NOMO-1 (cell line): ENCODE measurements around the gene ATP6V0A1.

ENCODE experiments used
- DNase-seq, 2 experiments: peaks; one replicate each; lab custom pipeline; 2025; ENCODE audit not compliant: unreplicated experiment in 2 of 2; lab: John Stamatoyannopoulos, UW

ATP6V0A1 gene

DNA sequence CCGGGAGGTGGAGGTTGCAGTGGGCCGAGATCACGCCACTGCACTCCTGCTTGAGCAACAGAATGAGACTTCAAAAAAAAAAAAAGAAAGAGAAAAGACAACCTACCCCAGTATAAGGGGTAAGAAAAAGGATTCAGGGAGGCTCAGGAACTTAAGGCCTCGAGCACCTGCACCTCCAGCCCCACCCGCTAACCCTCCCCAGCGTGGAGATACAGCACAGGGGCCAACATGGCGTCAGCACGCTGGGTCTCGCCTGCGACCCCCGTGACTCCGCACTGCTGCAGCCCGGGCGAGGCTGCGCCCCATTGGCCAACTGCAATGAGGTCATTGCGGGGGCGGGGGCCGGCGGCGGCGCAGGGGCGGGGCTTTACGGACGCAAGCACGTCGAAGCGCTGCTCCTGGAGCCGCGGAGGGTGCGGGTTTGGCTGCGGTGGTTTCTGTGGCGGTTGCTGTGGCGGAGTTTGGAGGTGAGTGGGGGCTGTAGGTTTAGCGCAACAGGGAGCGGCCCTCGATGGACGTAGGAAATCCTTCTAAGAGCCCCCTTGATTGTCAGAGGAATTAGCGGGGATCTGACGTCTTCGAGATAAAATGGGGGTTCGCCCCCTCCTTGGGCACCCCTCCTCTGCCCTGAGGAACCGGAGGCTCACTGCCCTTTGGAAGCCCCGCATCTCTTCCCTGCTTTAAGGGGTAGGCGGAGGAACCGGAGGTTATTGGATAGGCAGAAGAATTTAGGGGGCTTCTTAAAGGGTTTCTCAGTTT is at the start of gene ATP6V0A1:
Gene ATP6V0A1 (plus strand): TSS at position 382 of the 759 bp plus-strand sequence. CDS start 2,017 bp downstream, outside the sequence.
- peak; percentile 55 to 87 for DNase-seq

DNA sequence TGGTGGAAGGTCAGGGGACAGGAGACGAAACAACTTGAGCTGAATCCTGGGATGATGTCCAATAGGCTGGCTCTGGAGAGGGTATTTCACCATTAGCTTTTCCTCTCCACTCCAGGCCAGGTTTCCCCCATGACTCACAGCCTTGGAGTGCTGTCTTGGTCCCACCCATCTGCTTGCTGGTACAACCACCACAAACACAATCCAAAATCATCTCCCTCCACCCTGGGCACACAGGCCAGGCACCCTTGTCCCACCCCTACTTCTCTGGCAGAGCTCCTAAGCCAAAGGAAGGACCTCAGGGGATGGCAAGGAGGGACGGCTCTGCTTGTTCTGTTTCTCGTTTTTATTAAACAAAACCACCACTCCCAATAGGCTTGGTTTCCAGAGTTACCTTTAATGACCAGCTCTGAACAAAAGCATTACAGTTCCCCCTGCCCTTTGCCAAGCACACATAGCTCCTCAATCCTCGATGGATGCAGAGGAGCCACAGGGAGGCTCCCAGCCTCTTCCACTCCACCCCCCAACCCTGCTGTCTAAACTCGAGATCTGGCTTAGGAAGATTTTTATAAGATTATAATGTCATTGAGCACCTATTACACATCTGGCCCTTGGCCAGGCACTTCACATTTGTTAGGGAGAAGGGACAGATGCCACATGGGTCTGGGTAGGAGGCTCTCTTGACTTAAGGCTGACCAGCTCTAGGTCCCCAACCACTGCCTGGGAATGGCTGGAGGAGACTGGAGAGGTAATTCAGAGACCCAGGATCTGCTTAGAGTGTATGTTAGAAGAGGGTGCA is 49.0 kb upstream of the ATP6V0A1 start:
- DNase-seq = no peak

DNA sequence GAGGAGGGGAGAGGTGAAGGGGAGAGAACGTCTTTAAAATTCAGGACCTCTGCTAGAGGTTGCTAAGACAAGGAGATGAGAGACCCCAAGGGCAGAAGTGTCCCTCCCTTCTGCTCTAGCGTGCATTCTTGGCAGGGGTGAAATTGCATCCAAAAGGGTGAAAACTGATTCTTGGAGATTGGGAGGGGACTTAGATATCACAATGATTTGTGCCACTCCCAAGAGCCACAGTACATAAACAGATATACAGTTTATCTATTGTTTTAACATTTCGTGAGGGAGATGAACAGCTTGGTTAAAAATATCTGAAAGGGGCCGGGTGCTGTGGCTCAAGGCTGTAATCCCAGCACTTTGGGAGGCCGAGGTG is 48.4 kb upstream of the ATP6V0A1 start:
- DNase-seq = no peak

DNA sequence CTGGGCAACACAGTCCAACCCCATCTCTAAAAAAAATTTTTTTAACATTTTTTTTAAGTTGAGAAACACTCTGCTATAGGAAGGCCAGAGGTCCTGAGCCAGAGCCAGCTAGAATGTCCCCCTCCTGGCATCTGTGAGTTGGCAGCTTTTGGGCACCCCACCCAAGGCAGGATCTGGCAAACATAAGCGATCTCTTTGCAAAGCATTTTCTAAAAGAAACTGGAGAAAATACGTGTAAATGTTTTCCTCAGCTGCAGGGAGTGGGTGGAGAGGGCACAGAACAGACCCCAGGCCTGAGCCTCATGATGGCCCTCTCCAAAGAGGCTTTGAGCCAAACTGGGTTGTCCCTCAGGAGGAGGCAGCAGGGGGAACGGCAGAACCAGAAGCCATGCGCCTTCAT is 47.3 kb upstream of the ATP6V0A1 start:
- DNase-seq = no peak

DNA sequence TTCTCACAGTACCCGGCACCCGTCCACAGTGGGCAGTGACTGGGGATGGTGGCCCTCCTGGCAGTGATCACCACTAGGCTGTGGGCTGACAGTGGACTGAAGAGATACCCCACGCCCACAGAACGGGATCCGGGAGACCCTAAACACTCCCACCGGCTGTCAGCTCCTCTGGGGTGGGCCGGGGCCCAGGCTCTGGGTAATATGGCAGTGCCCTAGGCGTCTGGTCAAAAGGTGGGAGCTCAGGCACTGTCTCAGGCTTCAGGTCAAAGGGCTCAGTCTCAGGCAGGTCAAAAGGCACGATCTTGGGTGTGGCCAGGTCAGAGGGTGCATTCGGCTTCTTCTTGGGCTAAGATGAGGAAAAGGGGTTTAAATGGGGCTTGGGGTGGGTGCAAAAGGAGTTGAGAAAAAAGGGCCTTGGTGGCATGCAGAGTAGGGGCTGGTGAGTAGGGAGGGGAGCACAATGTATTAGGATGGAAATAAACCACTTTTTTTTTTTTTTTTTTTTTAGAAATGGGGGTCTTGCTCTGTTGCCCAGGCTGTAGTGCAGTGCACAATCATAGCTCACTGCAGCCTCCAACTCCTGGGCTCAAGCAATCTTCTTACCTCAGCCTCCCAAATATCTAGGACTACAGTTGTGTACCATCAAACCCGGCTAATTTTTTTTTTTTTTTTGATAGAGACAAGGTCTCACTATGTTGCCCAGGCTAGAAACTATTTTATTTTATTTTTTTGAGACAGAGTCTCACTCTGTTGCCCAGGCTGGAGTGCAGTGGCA is 46.6 kb upstream of the ATP6V0A1 start:
- DNase-seq = no peak

GRCh38 chr17:42413464-42414040 is 45.1 kb upstream of the ATP6V0A1 start:
- DNase-seq = no peak

DNA sequence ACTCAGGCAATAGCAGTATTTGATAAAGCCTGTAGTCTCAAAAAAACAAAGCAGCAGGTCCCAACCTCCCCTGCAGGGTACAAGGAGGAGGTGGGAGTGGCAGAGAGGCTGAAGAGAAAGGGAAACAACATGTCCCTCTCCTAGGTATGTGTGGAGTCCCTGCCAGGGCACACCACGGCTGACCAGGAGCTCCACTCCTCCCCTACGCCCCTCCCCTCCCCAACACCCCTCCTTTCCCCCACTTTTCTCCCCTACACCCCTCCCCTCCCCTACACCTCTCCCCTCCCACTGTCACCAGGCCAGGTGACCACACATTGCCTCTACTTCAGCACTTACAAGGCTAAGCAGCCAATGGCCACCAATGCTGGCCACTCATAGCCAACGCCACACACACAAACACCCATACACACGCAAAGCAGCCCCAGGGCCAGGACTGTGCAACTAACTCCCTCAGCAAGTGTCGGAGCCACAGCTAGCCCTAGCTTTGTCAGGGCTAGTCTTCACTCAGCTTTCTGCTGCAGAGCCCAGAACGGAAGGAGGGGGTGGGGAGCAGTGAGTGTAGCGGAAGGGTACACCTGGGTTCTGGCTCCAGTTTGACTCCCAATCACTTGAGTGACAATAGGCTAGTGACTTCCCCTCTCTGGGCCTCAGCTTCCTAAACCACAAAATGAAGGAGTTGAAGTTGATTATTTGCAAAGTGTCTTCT is 43.8 kb upstream of the ATP6V0A1 start:
- peak; percentile 21 to 25 for DNase-seq

DNA sequence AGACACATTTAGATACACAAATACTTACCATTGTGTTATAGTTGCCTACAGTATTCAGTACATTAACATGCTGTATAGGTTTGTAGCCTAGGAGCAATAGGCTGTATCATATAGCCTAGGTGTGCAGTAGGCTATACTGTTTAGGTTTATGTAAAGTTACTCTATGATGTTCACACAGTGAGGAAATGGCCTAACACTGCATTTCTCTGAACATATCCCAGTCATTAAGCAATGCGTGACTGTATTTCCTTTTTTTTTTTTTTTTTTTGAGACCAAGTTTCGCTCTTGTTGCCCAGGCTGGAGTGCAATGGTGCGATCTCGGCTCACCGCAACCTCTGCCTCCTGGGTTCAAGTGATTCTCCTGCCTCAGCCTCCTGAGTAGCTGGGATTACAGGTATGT is 40.7 kb upstream of the ATP6V0A1 start:
- peak; percentile 37 to 79 for DNase-seq

DNA sequence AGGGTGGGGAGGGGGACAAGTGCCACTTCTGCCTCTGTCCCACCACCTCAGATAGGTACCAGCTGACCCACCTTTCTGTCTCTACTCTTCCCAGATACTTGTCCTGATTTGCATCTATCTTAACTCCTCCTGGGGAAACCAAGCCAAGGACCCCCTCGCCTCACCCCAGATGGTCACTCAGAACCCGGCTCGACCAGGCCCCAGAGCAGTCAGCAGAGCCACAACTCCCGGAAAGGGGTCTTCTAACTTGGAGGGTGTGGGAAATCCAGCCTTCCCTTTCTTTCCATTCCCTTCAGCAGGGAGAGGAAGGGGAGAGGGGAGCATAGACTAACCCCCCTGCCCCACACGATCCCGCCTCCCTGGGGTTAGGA is 37.6 kb upstream of the ATP6V0A1 start:
- DNase-seq = no peak

GRCh38 chr17:42421507-42422338 is 37.0 kb upstream of the ATP6V0A1 start:
- DNase-seq = no peak

DNA sequence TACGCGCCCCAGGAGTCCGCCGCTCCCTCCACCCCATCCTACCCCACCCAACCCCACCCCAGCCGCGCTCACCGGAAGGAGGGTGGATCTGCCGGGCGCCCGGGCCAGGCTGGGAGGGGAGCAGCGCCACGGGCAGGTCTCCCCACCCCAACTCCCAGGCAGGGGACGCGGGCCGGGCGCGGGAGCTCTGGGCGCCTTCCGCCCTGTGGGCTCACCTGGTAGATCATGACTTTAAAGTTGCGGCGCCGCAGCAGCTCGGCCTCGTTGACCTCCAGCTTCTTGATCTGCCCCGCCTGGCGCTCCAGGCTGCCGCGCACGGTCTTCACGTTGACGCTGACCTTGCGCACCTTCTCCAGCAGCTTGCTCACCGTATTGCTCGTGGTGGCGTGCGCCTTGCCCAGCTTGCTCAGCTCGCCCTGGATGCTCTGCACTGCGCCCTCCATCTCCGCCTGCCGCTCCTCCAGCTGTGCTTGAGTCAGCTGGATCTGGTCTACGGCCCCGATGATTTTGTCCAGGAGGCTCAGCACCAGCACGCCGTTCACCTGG is 36.2 kb upstream of the ATP6V0A1 start:
- no peak for DNase-seq

- DNase-seq = no peak
These were observed 35.5 kb upstream of the ATP6V0A1 start, which contains the start of gene CAVIN1 for GRCh38 chr17:42422958-42423712. Gene CAVIN1 (minus strand): TSS chr17:42423256. CDS start chr17:42423097, 159 bp downstream.

DNA sequence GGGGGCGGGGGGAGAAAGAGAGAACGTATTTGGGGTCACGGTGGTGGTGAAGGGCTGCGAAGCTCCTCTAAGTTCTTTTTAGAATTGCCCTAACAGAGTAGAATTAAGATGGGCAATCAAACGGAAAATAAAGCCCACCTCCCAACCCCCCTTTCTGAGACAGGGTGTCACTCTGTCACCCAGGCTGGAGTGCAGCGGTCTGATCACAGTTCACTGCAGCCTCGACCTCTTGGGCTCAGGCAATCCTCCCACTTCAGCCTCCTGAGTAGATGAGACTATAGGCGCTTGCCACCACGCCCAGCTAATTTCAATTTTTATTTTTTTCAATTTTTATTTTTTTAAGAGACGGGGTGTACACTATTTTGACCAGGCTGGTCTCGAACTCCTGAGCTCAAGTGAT is 34.9 kb upstream of the ATP6V0A1 start:
- DNase-seq = no peak

GRCh38 chr17:42424991-42425610 is 33.6 kb upstream of the ATP6V0A1 start:
- no peak for DNase-seq

GRCh38 chr17:42428141-42428944 is 30.3 kb upstream of the ATP6V0A1 start:
- DNase-seq = peak; percentile 17 to 43

GRCh38 chr17:42429726-42430447 is 28.8 kb upstream of the ATP6V0A1 start:
- no peak for DNase-seq

DNA sequence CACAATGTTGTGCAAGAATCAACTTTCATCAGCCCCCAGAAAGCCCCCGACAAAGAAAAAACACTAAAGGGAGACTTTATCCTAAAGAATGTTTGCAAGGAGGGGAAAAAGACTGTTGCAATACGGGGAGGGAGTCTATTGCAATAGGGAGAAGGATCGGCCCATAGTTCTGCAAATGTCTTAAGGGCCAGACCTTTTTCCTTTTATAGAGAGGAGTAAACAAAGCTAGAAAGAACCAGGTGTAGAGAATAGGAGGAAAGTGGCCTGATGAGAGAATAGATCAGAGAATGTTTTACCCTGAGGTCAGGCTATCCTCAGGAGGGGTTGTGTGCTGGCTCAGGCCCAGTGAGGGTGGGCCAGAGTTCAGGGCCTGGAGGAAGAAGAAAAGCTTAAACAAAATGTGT is 26.9 kb upstream of the ATP6V0A1 start:
- DNase-seq = no peak
